Measurements from ENCODE around the gene CHST3. TPM values are rescaled to one million over a fixed set of nuclear protein-coding genes. Genes with fewer than 3 reads are reported as not detected.

CHST3 gene
- total RNA-seq, 4 donors from 2014 or later: 17.9 to 29.3 (median 23.2) TPM

DNA sequence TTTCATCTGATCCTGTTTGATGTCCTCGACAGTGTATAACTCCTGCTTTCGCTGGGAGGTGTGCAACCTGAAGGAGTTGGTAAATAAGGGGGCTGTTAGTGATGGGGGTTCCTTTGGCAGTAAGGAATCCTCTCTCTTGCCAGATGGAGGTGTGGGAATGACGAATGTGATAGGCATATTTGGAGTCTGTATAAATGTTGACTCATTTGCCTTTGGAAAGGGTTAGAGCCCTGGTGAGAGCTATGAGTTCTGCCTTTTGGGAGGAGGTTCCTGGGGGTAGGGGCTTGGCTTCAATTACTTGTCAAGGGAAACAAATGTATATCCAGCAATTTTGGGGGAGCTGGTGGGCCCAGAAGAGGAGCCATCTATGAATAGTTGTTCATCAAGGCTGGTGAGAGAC, 11.4 kb upstream of the CHST3 start:
- no peaks in the 10 kb centered on the region for H3K36me3 ChIP-seq
- H3K9me3 ChIP-seq: no peaks in the 10 kb centered on the region
- DNase-seq (ENCODE audit: low spot score in 2 of 2): peak in 1 of 2 donors; percentile 11
- WGBS: 79% methylated on average over 3 of the region's 3 CpGs
- no peak overlapping the region for H3K27ac ChIP-seq
- H3K4me3 ChIP-seq: no peak overlapping the region
- no peaks in the 10 kb centered on the region for H3K4me1 ChIP-seq
- no peaks in the 10 kb centered on the region for H3K27me3 ChIP-seq
- TF ChIP-seq POLR2A (IDR thresholded peaks at IDR 0.05) (no peak), POLR2AphosphoS5 (IDR thresholded peaks at IDR 0.05) (no peak), EP300 (IDR thresholded peaks at IDR 0.05) (no peak)
- TF ChIP-seq, protein P1, sequence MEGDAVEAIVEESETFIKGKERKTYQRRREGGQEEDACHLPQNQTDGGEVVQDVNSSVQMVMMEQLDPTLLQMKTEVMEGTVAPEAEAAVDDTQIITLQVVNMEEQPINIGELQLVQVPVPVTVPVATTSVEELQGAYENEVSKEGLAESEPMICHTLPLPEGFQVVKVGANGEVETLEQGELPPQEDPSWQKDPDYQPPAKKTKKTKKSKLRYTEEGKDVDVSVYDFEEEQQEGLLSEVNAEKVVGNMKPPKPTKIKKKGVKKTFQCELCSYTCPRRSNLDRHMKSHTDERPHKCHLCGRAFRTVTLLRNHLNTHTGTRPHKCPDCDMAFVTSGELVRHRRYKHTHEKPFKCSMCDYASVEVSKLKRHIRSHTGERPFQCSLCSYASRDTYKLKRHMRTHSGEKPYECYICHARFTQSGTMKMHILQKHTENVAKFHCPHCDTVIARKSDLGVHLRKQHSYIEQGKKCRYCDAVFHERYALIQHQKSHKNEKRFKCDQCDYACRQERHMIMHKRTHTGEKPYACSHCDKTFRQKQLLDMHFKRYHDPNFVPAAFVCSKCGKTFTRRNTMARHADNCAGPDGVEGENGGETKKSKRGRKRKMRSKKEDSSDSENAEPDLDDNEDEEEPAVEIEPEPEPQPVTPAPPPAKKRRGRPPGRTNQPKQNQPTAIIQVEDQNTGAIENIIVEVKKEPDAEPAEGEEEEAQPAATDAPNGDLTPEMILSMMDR (IDR thresholded peaks at IDR 0.05): no peak

DNA sequence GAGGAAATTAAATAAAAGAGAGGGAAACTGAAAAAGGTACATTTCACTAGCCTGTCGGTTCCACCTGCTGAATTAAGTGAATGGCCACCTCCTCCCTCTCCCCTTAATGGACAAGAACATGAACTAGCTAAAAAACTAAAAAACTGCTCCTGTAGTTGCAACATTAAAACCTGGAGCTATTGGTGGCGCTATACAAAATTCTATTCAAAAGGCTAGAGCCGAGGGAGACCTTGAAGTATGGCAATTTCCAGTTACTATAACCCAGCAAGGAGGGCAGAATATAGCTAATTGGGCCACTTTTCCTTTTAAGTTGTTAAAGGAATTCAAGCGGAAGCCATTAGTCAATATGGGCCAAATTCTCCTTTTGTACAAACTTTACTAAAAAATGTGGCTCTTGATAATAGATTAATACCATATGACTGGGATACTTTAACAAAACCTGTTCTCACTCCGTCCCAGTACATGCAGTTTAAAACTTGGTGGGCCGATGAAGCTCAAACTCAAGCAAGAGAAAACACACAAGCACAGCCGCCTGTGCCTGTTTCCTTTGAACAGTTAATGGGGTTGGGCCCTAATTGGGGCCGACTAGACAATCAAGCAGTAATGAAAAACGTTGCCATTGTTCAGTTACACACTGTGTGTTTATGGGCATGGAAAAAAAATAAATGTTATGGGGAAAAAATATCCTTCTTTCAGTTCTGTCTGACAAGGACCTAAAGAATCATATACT, 6.5 kb upstream of the CHST3 start:
- Histone ChIP-seq H3K9me3 (no peaks in the 10 kb centered on the region), H3K36me3 (no peaks in the 10 kb centered on the region), H3K4me3 (no peak overlapping the region), H3K4me1 (no peaks in the 10 kb centered on the region), H3K27me3 (no peaks in the 10 kb centered on the region), H3K27ac (no peak overlapping the region)
- 63% methylated on average over 9 of the region's 9 CpGs for WGBS
- DNase-seq (ENCODE audit: low spot score in 2 of 2): no peak
- TF ChIP-seq POLR2A (IDR thresholded peaks at IDR 0.05): no peak
- TF ChIP-seq EP300 (IDR thresholded peaks at IDR 0.05): no peak

DNA sequence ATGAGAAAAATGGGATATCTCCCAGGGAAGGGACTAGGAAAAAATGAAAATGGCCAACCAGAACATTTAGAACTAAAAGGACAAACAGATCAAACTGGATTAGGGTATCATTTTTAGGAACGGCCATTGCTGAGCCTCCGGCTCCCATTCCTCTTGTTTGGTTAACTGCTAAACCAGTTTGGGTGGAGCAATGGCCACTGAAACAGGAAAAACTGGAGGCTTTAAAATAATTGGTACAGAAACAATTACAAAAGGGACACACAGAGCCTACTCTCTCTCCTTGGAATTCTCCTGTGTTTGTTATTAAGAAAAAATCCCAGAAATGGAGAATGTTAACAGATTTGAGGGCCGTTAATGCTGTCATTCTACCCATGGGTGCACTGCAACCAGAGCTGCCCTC, 4.7 kb upstream of the CHST3 start:
- Histone ChIP-seq H3K4me3 (no peak overlapping the region), H3K4me1 (peaks cover 10% of the 10 kb centered on the region), H3K27ac (no peak overlapping the region), H3K27me3 (no peaks in the 10 kb centered on the region), H3K9me3 (no peaks in the 10 kb centered on the region), H3K36me3 (no peaks in the 10 kb centered on the region)
- no peak for DNase-seq (ENCODE audit: low spot score in 2 of 2)
- 69% methylated on average over 3 of the region's 3 CpGs for WGBS
- TF ChIP-seq, protein P1 (IDR thresholded peaks at IDR 0.05): no peak
- no peak for TF ChIP-seq EP300 (IDR thresholded peaks at IDR 0.05)
- TF ChIP-seq POLR2A (IDR thresholded peaks at IDR 0.05): no peak
- TF ChIP-seq POLR2AphosphoS5 (IDR thresholded peaks at IDR 0.05): no peak

DNA sequence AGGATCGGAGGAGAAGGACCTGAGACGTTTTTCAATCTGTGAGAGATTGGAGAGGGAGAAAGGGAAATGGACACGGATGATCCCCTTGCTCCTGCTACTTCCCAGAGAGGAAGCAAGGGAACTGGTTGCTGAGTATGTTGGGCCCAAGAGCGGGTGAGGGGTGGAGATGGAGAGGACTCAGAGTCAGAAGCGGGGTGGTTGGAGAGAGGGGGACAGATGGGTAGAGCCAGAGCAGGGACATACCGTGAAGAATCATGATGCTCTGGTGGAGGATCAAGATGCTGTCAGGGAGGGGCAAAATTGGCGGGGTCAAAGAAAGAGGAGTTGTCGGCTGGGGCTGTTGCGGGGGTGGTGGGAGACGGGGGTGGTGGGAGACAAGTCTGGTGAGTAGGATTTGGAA, 2.4 kb upstream of the CHST3 start:
- 86% methylated on average over 10 of the region's 10 CpGs for WGBS
- Histone ChIP-seq H3K36me3 (no peaks in the 10 kb centered on the region), H3K27me3 (no peaks in the 10 kb centered on the region), H3K4me1 (peaks cover 30% of the 10 kb centered on the region), H3K9me3 (no peaks in the 10 kb centered on the region), H3K4me3 (no peak overlapping the region), H3K27ac (no peak overlapping the region)
- no peak for DNase-seq (ENCODE audit: low spot score in 2 of 2)
- no peak for TF ChIP-seq POLR2A (IDR thresholded peaks at IDR 0.05)
- TF ChIP-seq POLR2AphosphoS5 (IDR thresholded peaks at IDR 0.05): no peak
- TF ChIP-seq, protein P1 (IDR thresholded peaks at IDR 0.05): no peak
- TF ChIP-seq EP300 (IDR thresholded peaks at IDR 0.05): no peak

DNA sequence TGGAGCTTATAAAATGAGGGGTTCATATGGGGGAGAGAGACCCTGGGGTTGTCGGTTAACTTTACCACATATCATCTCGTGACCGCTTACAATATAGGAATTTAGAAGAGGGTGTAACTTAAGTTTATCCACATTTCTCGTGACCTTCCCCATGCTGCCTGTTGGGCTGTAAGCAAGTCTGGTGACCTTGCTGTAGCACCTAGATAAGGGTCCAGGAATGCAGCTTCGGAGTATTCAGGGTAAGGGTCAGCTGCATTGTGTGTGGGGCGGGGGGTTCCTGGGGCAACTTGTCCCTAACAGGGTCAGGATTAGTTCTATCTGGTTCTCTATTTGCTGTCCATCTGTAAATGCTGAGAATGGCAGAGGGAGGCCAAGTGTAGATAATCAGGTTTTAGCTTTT, 1.3 kb upstream of the CHST3 start:
- no peak for TF ChIP-seq POLR2AphosphoS5 (IDR thresholded peaks at IDR 0.05)
- TF ChIP-seq EP300 (IDR thresholded peaks at IDR 0.05): no peak
- no peak for TF ChIP-seq POLR2A (IDR thresholded peaks at IDR 0.05)
- TF ChIP-seq, protein P1 (IDR thresholded peaks at IDR 0.05): no peak
- no peak for DNase-seq (ENCODE audit: low spot score in 2 of 2)
- H3K27me3 ChIP-seq: no peaks in the 10 kb centered on the region
- peak overlapping the region; percentile 96 for H3K27ac ChIP-seq
- WGBS: 90% methylated on average over 6 of the region's 6 CpGs
- no peaks in the 10 kb centered on the region for H3K9me3 ChIP-seq
- H3K4me3 ChIP-seq: no peak overlapping the region
- peaks cover 38% of the 10 kb centered on the region for H3K4me1 ChIP-seq
- no peaks in the 10 kb centered on the region for H3K36me3 ChIP-seq

Data from suprapubic skin (tissue), 4 donors.